Measurements from ENCODE around the gene AGAP1. TPM values are rescaled to one million over a fixed set of nuclear protein-coding genes. Genes with fewer than 3 reads are reported as not detected.
"Not testable (repeated sequence)": the region's sequence is repeated elsewhere in the genome, so short reads cannot be mapped to it uniquely, and the experiment has no call there.

The AGAP1 gene
- polyA plus RNA-seq, 5 donors, result 14.7 to 19.2 (median 18.4) TPM

- no peak for DNase-seq
These were observed 443.2 kb downstream of the AGAP1 start for GRCh38 chr2:235937087-235937486.

- DNase-seq, result no peak
These were observed 443.7 kb downstream of the AGAP1 start for GRCh38 chr2:235937526-235937925.

- DNase-seq, result no peak
These were observed 444.1 kb downstream of the AGAP1 start for GRCh38 chr2:235937936-235938335.

- DNase-seq, result no peak
These were observed 444.8 kb downstream of the AGAP1 start for GRCh38 chr2:235938611-235939010.

- DNase-seq, result no peak
These were observed 445.6 kb downstream of the AGAP1 start for GRCh38 chr2:235939471-235939870.

GRCh38 chr2:235940330-235940729 is 446.5 kb downstream of the AGAP1 start:
- no peak for DNase-seq

- no peak for DNase-seq
These were observed 450.7 kb downstream of the AGAP1 start for GRCh38 chr2:235944591-235944990.

- no peak for DNase-seq
These were observed 451.8 kb downstream of the AGAP1 start for GRCh38 chr2:235945608-235946140.

GRCh38 chr2:235946590-235946989 is 452.7 kb downstream of the AGAP1 start:
- DNase-seq, result no peak

- not testable (repeated sequence) for DNase-seq
These were observed 453.2 kb downstream of the AGAP1 start for GRCh38 chr2:235947055-235947454.

GRCh38 chr2:235949567-235950472 is 456.0 kb downstream of the AGAP1 start:
- DNase-seq, result no peak

- no peak for DNase-seq
These were observed 456.6 kb downstream of the AGAP1 start for GRCh38 chr2:235950473-235950809.

GRCh38 chr2:235951493-235951892 is 457.6 kb downstream of the AGAP1 start:
- no peak for DNase-seq

GRCh38 chr2:235951982-235952381 is 458.1 kb downstream of the AGAP1 start:
- DNase-seq, result no peak

GRCh38 chr2:235952714-235953113 is 458.9 kb downstream of the AGAP1 start:
- DNase-seq, result no peak

GRCh38 chr2:235954281-235954680 is 460.4 kb downstream of the AGAP1 start:
- no peak for DNase-seq

- DNase-seq, result no peak
These were observed 461.1 kb downstream of the AGAP1 start for GRCh38 chr2:235954888-235955480.

GRCh38 chr2:235955664-235956063 is 461.8 kb downstream of the AGAP1 start:
- DNase-seq, result no peak

GRCh38 chr2:235956281-235956970 is 462.6 kb downstream of the AGAP1 start:
- no peak for DNase-seq

GRCh38 chr2:235957251-235957650 is 463.4 kb downstream of the AGAP1 start:
- DNase-seq, result no peak

GRCh38 chr2:235958221-235958930 is 464.5 kb downstream of the AGAP1 start:
- DNase-seq, result no peak

GRCh38 chr2:235958931-235959410 is 465.1 kb downstream of the AGAP1 start:
- DNase-seq, result no peak
